PFSK-1 (cell line): ENCODE measurements around the gene CENPE.

Experiments
- POLR2AphosphoS5 ChIP-seq: IDR thresholded peaks from 2 replicates; pipeline ENCODE4 v1.6.1; 2012; ENCODE audit warnings: low read depth, mild to moderate bottlenecking, control low read depth, low read length, moderate library complexity
- SIN3A ChIP-seq: IDR thresholded peaks from 2 replicates; pipeline ENCODE4 v1.6.1; 2012; ENCODE audit warnings: mild to moderate bottlenecking, low read length, moderate library complexity, borderline replicate concordance; ENCODE audit not compliant: insufficient read depth
- TAF1 ChIP-seq: IDR thresholded peaks from 2 replicates; pipeline ENCODE4 v1.6.1; 2012; ENCODE audit warnings: low read length, control low read depth, borderline replicate concordance; ENCODE audit not compliant: insufficient read depth
- TF ChIP-seq, protein P1 (sequence below), 2 experiments: IDR thresholded peaks; 2 replicates each; pipeline versions ENCODE4 v1.6.1 to v1.8.0; 2011 to 2012; ENCODE audit warnings: low read depth in 2 of 2, low read length in 2 of 2, control low read depth in 1 of 2, inconsistent platforms in 1 of 2, mild to moderate bottlenecking in 1 of 2, moderate library complexity in 1 of 2; ENCODE audit not compliant: insufficient read depth in 1 of 2

DNA sequence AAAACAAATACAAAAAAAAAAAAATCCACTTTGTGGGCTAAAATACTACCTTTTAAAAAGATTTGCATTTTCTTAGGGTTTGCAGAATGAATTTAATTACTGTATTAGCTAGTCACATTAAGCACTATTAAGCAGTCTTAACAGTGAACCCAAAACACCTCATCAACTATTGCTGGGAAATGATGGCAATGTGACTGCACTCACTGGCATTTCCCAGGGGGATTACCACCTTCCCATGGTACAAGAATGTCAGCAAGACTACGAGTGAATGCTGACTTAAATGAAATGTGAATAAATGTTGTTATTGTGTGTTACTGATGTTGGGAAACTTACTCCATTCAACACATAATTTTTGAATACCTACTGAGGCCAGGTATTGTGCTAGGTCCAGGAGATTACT, 111.6 kb downstream of the CENPE start:
- TF ChIP-seq, protein P1, sequence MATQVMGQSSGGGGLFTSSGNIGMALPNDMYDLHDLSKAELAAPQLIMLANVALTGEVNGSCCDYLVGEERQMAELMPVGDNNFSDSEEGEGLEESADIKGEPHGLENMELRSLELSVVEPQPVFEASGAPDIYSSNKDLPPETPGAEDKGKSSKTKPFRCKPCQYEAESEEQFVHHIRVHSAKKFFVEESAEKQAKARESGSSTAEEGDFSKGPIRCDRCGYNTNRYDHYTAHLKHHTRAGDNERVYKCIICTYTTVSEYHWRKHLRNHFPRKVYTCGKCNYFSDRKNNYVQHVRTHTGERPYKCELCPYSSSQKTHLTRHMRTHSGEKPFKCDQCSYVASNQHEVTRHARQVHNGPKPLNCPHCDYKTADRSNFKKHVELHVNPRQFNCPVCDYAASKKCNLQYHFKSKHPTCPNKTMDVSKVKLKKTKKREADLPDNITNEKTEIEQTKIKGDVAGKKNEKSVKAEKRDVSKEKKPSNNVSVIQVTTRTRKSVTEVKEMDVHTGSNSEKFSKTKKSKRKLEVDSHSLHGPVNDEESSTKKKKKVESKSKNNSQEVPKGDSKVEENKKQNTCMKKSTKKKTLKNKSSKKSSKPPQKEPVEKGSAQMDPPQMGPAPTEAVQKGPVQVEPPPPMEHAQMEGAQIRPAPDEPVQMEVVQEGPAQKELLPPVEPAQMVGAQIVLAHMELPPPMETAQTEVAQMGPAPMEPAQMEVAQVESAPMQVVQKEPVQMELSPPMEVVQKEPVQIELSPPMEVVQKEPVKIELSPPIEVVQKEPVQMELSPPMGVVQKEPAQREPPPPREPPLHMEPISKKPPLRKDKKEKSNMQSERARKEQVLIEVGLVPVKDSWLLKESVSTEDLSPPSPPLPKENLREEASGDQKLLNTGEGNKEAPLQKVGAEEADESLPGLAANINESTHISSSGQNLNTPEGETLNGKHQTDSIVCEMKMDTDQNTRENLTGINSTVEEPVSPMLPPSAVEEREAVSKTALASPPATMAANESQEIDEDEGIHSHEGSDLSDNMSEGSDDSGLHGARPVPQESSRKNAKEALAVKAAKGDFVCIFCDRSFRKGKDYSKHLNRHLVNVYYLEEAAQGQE (IDR thresholded peaks at IDR 0.05; ENCODE audit: insufficient read depth in 1 of 2, low read depth in 2 of 2, low read length in 2 of 2): no peak
- TF ChIP-seq POLR2AphosphoS5: no peak
- TF ChIP-seq TAF1: no peak
- TF ChIP-seq SIN3A: no peak
